Right renal pelvis (tissue), 4 donors: Measurements from ENCODE around the gene PNMA8C. TPM values are rescaled to one million over a fixed set of nuclear protein-coding genes. Genes with fewer than 3 reads are reported as not detected.
"Not testable (repeated sequence)": the region's sequence is repeated elsewhere in the genome, so short reads cannot be mapped to it uniquely, and the experiment has no call there.

Experiments used
- DNase-seq, 4 donors: peaks; one replicate each; pipeline ENCODE4 v3.0.0-alpha.2; 2013; ENCODE audit warnings: low read depth in 4 of 4, low spot score in 3 of 4, missing footprints in 1 of 4
- polyA plus RNA-seq, 4 donors: library from polyadenylated mRNA; unstranded; fragments of 120-200 nt; gene quantifications; one replicate each; pipeline ENCODE4 v1.2.1, GENCODE V29; 2013; ENCODE audit not compliant: insufficient read length in 4 of 4

PNMA8C gene
- polyA plus RNA-seq, 4 donors: 0.41 to 0.80 (median 0.57) TPM

DNA sequence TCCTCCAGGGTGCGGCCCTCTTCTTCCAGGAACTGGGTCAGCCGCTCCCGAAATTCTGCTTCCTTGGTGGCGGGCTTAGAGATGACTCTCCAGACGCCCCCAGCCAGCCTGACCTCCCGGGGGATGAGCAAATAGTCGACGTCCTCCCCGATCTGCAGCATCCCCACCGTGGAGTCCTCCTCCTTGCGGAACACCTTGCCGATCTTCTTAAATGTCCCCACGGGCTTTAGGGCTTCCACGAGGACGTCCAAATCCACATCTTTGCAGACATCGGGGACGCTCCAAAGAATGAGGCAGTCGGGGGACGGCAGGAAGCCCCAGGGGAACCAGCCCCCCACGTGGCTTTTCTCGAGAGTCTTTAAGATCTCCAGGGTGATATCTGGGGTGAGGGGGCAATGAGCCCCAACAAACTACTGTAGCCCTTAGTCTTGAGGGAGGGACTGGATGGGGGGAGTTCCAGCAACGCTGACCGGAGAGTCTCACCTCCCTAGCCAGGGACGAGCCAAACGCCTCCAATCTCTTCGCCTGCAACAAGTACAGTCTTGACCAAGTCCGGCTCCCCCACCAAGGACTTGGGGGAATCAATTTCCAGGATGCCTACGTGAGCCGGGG lies 16.0 kb downstream of the PNMA8C start:
- DNase-seq: no peak

DNA sequence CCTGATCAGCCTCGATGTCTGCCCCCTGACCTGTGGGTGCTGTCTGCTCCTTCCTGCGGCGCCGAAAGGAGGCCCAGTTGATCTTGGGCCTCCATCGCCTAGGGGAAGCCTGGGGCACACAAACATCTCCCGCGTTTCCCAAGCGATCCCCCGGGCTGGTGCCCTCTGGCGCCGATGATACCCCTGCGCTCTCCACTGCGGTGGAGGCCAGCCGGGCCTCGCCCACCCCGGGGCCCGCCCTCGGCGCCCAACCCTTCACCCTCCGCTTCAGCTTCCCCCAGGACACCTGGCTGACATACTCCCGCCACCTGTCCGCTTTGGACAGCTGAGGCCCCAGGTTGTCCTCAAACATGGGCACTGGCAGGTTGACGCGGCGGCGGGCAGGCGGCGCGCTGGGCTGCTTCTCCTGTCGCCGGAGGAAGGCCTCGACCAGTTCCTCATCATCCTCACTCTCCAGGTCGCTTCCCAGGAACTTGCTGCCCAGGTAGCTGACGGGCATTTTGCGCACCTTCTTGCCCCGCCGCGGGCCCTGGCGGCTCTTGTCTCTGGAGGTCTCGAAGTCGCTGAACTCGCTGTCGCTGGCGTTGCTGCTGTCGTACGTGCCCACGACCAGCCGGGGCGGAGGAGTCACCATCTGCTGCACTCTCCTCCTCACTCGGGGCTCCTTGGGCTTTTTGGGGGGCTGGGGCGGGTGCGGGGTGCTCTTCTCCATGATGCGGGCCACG lies 16.6 kb downstream of the PNMA8C start:
- no peak for DNase-seq

DNA sequence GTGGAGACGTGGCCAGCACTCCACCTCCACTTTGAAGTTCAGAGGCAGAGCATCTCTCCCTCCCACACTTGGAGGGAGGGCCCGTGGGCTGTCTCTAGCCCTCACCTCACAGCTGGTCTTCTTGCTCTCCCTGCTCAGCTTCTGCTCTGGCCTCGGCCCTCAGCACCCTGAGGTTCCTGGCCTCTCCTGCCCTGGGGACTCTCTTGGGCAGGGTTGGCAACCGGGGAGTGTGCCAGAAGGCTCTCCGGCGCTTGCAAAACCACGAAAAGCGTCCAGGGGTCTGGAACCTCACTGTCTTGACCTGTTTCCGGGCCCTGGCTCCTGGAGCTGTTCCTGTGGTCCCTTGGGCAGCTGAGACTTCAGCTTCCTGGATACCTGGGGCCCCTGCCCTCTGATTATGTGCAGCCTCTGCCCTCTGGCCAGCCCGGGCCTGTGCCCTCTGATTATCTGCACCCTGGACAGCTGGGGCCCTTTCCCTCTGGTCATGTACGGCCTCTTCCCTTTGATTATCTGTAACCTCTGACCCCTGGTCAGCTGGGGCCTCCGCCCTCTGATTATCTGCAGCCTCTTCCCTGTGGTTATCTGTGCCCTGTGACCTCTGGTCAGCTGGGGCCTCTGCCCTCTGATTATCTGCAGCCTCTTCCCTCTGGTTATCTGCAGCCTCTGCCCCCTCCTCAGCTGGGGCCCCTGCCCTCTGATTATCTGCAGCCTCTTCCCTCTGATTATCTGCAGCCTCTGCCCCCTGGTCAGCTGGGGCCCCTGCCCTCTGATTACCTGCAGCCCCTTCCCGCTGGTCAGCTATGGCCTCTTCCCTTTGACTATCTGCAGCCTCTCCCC lies 17.4 kb downstream of the PNMA8C start:
- no peak for DNase-seq

DNA sequence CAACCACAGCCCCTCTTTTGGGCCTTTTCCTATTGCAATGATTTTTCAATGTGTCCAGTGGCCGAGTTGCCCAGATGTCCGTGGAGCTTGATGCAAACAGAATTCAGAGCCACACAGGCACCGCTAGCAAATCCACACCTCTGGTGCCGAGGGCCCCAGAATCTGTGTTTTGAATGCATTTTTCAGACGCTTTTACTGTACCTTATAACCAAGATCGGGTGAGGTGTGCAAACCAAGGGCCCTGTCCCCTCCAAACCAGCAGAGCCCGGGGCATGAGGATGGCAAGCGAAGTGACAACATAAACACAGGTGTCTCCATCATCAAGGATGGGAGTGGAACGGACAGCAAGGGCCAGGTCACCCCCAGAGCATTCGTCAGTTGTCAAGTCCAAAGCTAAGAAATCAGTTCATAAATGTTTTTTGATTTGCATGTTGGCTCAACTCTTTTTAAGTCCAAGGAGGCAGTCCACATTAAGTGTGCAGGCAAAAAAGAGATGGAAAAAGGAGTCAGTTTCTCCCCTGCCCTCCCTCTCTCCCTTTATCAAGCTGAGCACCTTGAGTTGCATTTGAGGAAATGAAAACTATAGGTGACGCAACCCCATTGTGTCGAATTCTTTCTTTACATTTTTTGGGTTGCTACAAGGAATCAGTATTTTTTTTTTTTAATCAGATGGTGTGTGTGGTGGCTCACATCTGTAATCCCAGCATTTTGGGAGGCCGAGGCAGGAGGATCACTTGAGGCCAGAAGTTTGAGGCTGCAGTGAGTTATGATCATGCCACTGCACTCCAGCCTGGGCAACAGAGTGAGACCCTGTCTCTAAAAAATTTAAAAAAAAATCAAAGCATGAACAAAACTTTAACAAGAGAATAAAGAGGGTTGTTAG lies 18.3 kb downstream of the PNMA8C start:
- DNase-seq: no peak

DNA sequence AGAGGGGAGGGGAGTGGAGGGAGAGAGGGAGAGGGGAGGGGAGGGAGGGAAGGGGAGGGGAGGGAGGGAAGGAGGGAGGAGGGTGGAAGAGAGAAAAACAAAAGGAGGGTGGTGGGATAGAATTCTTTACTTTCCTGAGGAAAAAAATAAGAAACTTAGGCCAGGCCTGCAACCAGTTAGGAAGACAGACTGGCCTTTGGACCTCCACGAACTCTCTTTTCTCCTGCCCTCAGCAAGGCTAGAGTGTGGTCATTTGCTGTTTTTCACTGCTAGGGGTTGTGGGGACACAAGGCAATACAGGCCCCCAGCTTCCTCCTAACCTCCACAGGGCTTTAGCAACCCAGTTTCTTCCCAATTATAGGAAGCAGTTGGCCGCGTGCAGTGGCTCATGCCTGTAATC lies 19.5 kb downstream of the PNMA8C start:
- DNase-seq: no peak

DNA sequence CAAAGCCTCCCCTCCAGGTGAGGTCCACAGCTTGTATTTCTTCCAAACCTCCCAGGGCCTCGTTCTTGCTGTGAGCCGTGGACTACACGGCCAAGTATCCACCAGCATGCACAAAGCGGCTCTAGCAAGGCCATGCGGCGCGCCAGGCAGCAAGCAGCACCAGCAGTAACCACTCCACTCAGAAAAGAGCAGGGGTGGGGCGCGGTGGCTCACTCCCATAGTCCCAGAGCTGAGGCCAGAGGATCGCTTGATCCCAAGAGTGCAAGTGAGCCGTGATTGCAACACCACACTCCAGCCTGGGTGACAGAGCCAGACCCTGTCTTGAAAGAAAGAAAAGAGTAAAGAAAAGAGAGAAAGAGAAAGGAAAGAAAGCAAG lies 20.1 kb downstream of the PNMA8C start:
- DNase-seq: no peak

DNA sequence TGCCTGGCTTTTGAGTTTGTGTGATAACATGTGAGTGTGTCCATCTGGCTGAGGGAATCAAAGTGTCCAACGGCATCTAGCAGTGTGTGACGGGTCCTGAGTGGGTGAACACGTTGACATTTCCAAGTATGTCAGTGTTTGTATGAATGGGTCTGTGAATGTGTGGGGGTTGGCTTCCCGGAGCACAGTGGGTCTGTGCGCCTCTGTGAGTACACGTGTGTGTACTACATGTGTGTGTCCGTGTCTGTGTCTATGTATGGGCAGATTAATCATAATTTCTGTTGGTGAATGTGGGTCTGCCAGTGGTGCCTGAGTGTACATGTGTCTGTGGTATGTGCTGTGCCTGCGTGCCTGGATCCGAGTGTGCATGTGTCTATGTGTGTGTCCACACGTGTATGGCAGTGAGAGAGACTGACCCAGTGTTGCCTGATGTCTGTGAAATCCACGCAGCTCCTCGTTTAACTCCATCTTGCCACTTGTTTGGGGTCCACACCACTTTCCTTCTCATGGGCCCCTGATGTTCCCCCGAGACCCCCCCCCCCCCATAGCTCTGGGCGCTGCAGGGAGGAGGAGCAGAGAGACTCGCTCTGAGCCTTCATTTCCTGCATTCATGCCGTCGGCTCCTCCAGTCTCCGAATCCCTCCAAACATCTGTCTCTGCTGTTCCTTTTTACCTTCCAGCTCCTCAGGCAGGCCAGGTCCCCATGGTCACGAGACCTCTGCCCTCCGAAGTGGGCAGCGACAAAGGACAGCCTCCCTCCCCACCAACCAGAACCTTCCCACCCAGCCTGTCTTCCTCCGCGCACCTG lies 20.7 kb downstream of the PNMA8C start:
- DNase-seq: no peak

DNA sequence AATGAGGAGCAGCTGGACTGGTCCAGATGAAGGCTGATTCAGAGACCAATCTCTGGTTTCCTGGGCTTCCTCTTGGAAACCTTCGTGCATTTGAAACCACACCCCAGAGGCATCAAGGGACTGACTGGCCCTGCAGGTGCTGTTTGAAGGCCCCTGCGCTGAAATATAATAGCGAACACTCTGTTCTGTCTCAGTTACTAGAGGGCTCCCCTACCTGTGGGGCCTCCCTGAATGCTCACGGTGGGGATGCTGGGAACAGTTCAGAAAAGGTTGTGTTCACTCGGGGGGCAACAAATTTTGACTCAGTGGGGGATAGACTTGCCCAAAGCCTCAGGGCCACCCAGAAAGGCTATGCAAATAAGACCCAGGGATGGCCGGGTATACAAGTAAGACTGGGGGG lies 21.8 kb downstream of the PNMA8C start:
- no peak for DNase-seq

DNA sequence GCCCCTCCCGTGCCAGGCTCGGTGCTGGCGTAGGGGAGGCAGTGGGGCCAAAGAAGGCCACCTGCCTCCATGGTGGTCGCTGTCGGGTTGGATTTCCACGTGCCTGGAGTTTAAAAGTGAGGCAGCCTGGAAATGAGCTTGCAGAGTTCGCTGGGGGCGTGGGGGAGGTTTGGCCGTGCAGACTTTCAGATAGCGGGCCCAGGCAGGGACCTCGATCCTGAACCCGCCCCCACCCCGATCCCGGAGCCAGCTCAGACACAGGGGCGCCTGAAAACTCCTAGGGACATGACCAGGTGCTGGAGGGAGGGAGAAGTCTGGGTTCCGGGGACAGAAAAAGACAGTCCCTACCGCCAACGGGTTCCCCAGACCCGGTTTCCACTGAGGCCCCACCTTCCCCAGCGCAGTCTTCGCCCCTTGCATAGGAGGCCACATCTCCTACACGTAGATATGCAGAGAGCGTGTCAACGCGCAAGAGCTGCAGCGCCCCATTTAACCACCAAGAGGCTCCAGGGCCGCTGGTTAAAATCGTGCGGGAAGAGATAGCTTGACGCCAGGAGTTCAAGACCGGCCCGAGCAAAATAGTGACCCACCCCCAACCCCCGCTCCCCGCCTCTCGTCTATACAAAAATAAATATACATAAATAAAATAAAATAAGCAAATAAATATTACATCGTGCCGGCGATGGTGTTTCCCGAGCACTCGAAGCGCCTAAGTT lies 23.8 kb downstream of the PNMA8C start:
- no peak for DNase-seq

DNA sequence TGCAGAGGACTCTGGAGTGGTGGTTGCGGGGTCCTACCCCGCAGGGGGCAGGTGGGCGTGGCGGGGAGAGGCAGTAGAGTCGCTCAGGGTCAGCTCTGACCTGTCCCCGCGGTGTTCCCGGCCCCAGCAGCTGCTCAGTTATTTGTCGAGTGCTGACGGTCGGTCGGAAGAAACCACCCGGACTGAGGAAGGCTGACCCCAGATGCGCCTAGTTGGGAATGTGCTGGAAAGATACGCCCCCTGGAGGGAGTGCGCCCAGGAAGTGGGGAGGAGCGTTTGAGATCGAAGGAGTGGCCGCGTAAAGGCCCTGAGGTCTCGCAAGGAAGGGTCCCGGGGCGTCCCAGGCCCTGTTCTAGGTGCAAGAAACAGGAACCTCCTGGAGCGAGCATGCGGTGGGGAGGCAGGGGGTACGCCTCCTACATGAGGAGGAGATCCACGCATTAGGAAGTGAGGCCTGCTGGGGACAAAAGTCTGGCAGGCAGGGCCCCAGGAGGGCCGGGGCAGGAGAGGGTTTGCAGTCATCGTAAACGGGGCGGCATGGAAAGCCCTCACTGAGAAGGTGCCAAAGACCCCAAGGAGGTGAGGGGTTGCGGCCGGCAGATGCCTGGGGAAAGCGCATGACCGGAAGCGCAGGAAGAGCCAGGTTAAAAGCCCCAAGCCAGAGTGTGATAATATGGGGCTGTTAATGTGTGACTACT lies 24.5 kb downstream of the PNMA8C start:
- DNase-seq: no peak

DNA sequence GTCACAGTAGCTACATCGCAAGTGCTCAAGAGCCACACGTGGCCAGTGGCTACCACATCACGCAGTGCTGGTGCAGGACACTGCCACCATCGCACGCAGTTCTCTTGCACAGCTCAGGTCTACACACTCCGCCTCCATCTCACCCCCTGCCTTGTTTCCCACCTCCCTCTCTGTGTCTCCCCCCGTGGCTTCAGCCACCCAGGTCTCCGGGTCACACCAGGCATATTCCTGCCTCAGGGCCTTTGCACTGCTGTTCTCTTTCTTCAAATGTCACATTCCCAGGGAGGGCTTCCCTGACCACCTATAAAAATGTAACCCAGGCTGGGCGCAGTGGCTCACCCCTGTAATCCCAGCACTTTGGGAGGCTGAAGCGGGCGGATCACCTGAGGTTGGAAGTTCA lies 26.0 kb downstream of the PNMA8C start:
- no peak for DNase-seq

DNA sequence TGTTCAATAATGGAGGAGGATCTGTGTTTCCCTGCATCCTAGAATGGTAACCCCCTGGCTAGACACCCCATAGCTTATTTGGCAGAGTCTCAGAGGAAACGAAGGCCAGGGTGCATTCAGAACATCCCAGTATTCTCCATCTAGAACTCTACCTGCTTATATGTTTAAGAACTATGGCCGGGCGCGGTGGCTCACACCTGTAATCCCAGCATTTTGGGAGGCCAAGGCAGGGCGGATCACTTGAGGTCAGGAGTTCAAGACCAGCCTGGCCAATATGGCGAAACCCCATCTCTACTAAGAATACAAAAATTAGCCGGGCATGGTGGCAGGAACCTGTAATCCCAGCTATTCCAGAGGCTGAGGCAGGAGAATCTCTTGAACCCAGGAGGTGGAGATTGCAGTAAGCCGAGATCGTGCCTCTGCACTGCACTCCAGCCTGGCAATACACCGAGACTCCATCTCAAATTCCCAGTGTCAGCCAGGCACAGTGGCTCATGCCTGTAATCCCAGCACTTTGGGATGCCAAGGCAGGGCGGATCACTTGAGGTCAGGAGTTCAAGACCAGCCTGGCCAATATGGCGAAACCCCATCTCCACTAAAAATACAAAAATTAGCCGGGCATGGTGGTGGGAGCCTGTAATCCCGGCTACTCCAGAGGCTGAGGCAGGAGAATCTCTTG lies 30.8 kb downstream of the PNMA8C start:
- DNase-seq: not testable (repeated sequence)

DNA sequence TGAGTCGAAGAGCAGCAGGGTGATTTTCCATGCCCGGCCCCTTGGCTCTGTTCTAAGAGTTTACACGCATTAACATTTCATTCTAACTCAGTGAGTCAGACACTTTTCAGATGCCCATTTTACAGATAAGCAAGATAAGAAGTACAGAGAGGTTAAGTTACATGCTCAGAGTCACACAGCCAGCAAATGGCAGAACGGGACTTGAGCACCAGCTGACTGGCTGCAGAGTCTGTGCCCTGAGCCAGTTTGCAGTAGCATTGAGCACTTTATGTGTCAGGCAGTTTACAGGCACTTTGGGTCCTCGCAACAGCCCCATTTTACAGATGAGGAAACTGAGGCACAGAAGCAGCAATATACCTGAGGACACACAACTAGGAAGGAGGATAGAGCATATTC lies 34.3 kb downstream of the PNMA8C start:
- DNase-seq: no peak

DNA sequence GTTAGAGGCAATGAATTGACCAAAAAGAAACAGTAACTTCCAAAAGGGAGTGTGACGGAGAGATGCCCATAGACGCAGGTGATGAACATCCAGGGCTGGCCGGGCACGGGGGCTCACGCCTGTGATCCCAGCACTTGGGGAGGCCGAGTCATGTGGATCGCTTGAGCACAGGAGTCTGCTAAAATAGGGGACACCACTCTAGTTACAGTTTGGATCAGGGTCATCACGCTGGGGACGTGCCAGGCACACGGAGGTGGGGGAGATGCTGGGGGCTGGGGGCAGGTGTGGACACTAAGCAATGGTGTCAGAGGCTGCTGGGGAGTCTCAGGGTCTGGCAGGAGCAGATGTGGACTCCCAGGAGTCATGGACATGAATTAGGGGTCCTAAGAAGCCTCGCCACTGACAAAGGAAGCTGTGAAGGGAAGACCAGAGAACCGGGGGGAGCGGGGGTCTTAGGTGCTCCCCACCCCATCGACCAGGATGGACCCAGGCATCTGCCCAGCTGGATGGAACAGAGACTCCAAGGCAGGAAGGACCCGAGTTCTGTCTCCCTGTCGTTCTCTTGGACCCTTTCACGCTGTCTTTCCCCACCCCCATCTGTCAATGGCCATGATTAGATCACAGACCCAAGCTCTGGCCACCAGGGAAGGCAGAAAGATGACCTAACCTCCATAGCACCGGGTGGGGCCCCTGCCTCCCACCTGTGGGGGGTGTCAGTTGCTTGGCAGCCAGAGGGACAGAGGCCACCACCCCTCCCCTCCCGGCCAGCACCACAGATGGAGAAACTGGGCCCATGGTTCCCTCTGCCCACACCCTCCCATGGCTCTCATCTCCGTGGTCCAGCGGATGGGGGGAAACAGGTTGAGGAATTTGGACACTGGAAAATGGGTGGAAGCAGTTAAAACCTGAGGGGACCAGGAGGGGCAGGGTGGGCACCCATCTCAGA lies 35.0 kb downstream of the PNMA8C start:
- DNase-seq: no peak

DNA sequence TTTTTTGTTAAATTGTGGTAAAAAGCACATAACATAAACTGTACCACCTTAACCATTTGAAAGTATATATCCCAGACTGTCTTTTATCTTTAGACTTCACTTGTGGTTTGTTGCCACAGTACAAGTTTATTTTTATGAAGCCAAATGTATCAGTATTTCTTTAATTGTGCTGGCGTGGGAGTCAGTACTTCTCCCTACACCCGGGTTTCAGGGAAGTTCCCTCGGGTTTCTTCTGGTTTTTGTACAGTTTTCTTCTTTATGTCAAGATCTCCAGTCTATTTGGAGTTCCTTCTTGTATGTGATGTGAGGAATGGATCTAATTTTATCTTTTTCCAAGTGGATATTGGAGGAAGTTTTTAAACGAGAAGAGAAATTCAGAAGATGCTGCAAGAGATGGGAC lies 35.9 kb downstream of the PNMA8C start:
- no peak for DNase-seq

DNA sequence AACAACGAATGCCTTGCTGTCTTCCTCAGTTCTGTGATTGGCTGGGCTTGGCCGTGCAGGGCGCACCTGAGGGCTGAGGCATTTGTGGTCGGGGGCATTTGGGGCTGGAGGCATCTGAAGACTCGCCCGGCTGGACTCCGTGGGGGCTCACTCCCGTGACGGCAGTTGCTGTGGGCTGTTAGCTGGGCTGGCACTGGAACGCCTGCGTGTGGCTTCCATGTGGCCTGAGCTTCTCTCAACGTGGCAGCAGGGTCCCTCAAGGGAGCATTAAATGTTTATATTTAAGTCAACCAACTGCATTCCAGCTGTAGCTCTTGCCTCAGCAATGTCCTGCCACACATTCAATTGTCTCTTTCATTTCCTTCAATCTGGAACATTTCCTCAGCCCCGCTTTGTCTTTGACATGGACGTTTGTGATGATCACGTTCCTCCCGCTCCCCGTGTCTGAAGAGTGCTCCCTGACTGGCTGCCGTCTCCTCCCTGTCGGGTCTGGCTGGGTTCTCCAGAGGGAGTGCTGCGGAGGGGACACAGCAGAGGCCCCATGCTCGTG lies 36.4 kb downstream of the PNMA8C start:
- DNase-seq: no peak
